Colon (tissue), 2 donors: ENCODE results near the gene CDH4.
"Not testable (repeated sequence)": the region's sequence is repeated elsewhere in the genome, so short reads cannot be mapped to it uniquely, and the experiment has no call there.

Source experiments
- FAIRE-seq: peaks from 2 replicates; lab custom pipeline; 2012; peaks lifted over from hg19 to GRCh38; lab: Jason Lieb, UNC
- donor health status: control.
- donor health status: control.

Gene CDH4

DNA sequence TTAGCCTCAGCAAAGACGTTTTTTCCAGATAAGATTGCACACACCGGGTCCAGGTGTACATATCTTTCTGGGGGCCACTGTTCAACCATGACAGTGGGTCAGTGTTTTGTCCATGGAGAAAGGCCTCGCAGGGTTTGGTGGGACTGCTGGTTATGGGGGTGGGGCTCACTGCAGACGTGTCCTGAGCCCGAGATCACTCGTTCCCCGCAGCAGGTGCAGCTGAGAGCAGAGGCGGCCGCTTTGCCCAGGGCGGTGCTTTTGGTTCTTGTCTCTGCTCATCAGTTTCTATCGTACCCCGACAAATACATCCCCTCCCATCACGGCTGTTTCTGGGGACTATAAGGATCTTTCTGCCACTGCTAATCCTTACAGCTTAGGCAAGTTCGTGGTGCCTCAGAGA, 166.9 kb downstream of the CDH4 start:
- no peak for FAIRE-seq

DNA sequence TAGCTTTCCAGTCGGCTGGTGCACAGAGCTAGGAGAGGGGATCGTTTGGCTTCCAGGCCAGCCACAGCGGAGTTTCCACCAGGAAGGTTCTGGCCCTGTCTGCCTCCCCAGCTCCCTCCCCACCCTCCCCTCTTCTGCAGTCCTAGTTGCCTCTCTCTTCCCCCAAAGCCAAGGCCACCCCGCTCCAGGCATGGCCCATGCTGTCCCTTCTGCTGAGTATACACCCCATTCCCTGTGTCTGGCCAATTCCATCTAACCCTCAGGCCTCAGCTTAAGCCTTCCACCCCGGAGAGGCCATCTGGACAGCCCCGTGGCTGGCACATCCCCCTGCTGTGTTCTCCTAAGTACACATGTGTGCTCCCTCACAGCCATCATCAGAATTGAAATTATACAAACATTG, 167.4 kb downstream of the CDH4 start:
- FAIRE-seq: no peak

DNA sequence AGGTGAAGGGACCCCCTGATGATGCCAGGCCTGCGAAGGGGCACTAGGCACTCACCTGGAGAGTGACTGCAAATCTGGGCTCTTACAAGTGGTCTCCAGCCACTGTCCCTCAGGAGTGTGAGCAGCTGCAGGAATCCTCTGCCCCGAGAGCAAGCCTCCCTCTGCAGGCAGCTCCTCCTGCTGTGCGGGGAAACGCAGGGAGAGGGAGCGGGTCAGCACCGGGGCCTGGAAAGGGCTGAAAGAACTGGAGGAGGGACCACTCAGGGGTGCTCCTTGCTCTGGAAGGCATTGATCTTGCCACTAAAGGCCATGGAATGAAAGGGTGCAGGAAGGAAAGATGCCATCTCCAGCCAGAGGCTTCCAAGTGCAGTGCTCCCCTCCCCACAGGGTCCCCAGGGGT, 168.0 kb downstream of the CDH4 start:
- FAIRE-seq: no peak

DNA sequence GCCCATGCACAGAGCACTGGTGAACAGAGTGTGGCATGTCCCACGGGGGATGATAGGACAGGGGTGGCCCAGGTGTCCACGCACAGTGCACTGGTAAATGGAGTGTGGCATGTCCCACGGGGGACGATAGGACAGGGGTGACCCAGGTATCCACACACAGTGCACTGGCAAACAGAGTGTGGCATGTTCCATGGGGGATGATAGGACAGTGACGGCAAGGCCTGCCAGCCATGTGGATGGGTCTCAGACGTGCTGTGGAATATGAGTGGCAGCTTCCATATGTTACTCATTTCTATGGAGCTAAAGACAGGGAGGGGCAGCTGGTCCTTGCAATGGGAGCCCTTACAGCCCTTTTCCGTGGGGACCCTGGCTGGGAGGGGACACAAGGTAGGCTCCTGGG, 168.7 kb downstream of the CDH4 start:
- FAIRE-seq: no peak

DNA sequence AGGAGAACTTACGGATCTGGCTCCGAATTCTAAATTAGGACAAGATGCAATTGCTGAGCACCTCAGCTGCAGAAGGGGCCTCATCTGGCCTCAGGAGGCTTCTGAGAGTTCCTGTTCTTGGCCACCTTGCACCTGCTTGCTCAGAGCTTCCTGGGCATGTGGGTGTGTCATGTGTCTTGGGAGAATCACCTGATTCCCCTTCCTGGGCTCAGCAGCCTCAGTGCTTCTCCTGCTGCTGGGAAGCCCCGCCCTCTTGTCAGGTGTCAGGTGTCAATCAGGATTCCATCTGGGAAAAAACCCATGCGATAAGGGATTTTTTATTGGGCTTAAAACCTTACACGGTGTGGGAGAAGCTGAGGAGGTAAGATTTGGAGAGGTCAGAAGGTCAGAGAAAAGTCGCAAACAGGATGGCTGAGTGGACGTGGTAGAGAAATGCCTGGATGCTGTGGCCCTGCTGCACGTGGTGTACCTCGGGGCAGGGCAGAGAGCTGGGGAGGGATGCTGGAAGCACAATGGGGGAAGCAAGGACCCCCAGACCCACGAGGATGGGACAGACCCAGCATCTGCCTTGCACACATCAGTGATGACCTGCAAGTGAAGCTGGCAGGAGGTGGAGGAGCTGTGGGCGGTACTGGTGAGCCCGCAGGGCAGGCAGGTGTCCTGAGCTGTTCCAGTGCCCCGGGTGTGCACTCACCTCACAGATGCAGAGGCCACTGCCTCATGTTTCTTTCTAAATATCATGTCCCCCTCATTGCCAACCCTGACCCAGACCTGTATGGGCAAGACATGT, 170.8 kb downstream of the CDH4 start:
- no peak for FAIRE-seq

DNA sequence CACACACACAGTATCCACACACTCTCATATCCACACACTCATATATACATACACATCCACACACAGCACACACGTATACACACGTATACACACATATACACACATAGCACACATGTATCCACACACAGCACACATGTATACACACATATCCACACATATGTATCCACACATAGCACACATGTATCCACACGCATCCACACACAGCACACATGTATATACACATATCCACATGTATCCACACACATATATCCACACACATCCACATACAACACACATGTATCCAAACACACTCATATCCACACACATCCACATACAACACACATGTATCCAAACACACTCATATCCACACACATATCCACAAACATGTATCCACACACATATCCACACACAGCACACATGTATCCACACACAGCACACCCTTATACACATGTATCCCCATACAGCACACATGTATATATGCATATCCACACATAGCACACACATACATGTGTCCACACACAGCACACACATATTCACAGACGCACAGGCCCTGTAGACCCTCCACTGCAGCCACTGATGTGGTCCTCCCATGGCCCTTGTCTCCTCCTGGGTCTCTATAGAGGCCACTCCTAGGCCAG, 172.1 kb downstream of the CDH4 start:
- FAIRE-seq: no peak

DNA sequence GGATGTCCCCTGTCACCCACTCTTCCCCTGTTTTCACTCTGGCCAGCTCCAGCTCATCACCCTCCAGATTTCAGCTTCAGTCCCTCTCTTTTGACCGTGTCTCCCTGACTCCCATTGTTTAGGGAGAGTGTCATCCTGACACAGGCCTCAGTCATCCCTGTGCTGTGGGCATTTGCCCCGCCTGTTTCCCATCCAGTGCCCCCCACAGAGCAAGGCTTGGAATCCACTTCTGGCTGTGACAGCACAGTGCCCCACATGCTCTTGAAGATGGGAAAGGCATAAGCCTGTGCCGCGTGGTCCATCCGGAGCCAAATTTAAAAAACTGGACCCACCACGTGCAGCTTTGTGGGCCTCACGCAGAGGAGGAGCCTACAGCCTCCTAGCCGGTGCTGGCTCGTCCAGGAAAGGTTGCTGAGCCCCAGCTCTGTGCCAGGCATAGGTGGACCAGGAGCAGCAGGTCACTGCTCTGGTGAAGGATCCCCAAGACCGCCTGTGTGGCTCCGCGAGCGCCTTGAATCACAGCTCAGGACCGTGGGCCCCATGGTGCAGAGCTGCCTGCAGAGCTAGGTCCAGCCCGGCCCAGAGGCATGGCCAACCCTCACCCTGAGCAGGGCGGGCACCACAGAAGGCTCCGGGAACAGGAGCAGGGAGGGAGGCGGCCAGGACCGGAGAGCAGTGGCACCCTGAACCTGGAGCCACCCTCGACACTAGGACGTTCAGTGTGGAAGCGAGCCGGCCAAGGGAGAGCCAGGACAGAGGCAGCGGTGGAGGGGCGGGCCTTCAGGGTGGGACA, 172.8 kb downstream of the CDH4 start:
- FAIRE-seq: no peak

DNA sequence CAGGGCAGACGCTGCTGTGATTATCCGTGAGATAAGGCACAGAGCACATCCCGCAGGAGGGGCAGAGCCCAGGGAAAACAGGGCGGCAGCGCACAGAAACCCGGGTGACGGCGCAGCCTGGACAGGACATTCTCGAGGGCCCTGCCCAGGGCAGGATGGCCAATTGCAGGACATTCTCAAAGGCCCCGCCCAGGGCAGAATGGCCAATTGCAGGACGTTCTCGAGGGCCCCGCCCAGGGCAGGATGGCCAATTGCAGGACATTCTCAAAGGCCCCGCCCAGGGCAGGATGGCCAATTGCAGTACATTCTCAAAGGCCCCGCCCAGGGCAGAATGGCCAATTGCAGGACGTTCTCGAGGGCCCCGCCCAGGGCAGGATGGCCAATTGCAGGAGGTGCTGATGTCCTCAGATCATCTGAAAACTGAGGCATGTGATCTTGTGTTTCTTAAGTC, 173.5 kb downstream of the CDH4 start:
- not testable (repeated sequence) for FAIRE-seq

DNA sequence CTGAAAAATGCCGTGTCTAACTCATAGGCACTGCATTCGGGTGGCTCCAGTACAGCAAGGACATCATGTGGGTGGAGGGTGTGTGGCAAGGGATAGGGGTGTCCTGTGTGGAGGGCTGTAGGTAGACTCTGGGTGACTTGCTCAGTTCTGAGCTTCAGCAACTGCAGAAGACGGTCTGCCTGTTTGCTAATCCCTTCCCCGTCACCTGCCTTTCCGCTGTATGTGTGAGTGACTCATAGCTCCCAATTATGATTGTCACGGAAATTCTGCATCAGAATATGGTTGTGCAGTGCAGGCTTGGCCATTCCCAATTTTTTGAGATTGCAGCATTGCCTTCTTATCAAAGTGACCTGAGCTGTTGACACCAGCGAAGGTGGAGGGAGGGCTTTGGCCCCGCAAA, 174.3 kb downstream of the CDH4 start:
- no peak for FAIRE-seq

DNA sequence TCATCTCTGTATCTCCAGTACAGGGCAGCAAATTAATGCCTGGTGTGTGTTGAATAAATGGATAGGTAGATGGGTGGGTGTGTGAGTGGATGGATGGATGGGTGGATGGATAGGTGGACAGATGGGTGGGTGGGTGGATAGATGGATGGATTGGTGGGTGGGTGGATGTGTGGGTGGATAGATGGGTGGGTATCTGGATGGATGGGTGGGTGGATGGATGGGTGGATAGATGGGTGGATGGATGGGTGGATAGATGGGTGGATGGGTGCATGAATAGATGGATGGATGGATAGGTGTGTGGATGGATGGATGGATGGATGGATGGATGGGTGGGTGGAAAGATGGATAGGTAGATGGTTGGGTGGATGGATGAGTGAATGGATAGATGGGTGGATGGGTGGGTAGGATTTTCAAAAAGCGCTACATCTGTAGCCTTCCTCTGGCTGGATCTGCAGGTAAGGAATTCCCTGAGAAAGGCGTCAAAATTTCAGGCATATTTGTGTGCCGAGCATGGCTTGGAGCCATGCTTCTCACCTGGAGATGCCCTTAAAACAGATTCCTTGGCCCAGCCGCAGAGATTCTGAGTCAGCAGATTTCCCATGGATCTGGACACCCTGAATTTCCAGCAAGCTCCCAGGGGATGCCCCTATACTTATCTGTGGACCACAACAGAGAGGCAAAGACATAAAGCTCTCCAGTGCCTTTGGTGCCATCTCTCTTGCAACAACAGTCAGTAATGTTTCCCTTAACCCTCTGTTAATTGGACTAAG, 177.6 kb downstream of the CDH4 start:
- no peak for FAIRE-seq

DNA sequence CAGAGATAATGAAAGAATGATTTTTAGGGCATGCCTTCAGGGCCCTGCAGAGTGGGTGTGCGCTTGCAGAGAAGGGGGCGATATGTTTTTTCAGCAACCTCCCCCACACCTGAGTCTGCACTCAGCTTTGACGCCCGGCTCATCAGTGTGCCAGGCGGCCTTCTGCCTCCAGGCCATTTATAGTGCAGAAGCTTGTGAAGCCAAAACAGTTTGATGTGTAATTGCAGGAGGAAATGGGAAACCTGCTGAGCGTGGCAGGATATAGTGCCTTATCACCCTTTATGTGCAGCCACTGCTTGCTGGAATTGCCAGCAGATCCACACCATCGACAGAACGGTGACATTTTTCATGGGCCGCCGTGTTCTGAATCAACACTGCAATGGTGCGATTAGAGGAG, 178.2 kb downstream of the CDH4 start:
- no peak for FAIRE-seq

DNA sequence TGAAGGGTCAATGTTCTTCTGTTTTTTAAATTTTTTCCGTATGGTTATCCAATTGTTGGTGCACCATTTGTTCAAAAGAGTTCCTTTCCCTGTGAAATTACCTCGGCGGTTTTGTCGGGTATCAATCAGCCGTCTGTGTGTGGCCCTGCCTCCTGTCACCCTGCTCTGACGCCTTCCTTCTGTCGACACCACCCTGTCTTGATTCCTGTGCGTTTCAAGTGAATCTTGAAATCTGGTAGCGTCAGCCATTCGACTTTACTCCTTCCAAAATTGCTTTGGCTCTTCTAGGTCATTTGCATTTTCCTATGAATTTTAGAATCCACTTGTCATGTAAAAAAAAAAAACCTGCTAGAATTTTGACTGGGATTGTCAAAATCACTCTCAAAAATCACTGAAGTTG, 181.1 kb downstream of the CDH4 start:
- no peak for FAIRE-seq

DNA sequence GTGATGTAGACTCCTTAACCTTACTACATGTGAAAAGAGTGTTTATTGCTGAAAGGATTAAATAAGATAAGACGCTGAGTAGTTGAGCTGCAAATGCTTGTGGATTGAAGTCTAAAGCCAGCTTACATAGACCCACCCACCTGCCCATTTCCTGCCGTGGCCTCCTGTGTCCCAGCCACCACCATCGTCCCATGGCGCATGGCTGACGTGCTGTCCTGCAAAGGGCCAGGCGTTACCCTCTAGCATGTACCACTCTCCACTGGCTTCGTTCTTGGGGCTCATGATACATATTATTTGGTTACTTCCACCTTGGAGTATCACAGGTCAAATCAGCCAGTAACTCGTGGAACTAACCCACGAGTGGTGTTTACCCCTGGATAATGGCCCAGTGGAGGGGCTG, 181.8 kb downstream of the CDH4 start:
- no peak for FAIRE-seq

DNA sequence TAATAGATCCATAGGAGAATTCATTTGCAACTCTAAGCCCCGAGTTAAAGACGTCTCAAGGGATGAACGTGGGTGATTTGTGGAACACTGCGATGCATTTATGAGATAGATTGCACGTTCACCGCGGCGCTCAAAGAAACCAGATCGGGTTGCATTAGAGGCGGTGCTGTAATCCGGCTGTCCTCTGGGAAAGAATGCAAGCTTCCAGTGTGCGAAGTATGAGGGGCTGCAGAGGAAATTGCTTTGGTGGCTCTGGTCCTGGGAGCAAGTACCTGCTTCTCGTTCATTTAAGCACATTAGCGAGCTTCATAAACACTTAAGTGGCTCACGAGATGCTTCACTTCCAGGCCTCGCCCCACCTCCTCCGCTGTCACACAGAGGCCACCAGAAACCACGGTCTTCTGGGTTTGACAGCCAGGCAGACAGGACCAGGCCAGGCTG, 182.3 kb downstream of the CDH4 start:
- no peak for FAIRE-seq

DNA sequence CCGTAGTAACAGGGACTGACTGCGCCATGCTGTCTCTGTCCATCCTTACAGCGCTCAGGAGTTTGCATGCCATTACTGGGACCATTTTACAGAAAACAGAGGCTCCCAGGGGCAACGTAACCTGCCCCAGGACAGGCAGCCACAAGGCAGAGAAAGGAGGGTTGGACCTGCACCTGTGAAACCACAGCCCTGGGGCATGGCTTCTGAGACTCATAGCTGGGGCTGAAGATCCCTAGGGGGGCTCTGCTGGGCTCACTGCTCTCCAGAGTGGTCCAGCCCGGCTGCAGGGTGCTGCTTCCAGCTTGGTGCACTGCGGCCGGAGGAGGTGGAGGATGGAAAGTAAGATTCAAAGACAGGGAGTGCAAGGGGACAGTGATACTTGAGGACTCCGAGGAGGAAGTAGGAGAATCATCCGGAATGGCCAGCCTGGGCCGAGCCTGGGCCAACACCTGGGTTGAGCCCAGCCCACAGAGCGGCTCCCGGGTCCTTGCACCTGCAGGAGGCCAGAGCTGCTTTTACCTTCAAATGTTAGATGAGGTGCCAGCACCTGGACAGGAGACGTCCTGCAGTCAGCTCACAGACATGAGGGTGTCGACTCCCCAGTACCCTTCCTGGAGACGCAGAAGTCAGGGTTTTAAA, 183.2 kb downstream of the CDH4 start:
- no peak for FAIRE-seq

DNA sequence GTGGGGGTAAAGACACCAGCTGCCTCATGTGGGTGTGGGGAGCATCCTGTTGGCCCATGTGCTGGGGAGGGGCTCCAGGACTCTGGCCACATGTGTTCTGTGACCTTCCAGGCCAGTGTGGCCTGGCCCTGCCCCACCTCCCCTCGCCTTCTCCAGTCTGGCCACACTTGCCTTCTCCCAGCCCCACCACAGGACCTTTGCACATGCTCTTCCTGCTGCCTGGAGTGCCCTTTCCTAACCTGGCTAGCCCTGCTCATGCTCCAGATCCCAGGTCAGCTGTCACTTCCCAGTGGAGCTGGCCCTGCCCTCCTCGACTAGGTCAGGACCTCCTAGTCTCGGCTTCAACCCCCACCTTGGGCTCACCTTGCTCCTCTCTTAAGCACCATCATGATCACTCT, 183.8 kb downstream of the CDH4 start:
- no peak for FAIRE-seq

DNA sequence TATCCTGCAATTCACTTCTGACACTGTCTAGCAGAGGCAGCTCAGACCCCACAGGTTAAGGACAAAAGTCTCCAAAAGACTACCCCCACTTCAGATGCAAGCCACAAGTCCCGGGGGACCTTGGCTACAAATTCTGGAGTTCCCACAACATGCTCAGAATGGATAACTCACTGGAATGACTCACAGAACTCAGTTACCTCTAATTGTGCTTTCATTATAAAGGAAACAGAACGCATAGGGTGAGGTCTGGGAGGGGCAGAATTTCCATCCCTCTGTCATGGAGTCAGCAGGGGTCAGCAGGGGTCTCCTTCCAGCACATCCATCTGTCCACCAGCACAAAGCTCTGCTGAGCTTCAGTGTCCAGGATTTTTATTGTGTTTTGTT, 184.2 kb downstream of the CDH4 start:
- no peak for FAIRE-seq

DNA sequence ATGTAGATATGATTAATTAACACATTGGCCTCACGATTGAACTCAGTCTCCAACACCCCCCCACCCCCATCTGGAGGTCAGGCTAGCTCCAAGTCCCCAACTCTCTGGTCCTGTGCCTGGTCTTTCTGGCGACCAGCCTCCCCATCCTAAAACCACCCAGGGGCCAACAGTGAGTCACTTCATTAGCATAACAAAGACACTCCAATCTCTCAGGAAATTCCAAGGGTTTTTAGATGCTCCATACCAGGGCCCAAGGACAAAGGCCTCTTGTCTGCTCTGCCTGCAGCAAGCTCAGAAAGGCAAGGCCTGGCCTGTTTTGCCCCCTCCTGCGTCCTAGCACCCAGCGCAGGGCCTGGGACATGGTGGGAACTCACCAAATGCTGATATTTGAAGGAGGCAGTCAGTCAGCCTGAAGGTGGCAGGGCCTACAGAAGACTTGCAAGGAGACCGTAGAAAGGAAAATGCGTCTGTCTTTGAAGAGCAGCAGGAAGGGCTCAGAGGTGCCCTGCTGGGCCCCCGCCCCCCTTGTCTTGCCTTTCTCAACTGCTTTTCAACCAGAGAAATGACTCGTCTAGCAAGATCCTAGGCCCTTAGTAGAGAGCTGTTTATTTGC, 184.7 kb downstream of the CDH4 start:
- no peak for FAIRE-seq

DNA sequence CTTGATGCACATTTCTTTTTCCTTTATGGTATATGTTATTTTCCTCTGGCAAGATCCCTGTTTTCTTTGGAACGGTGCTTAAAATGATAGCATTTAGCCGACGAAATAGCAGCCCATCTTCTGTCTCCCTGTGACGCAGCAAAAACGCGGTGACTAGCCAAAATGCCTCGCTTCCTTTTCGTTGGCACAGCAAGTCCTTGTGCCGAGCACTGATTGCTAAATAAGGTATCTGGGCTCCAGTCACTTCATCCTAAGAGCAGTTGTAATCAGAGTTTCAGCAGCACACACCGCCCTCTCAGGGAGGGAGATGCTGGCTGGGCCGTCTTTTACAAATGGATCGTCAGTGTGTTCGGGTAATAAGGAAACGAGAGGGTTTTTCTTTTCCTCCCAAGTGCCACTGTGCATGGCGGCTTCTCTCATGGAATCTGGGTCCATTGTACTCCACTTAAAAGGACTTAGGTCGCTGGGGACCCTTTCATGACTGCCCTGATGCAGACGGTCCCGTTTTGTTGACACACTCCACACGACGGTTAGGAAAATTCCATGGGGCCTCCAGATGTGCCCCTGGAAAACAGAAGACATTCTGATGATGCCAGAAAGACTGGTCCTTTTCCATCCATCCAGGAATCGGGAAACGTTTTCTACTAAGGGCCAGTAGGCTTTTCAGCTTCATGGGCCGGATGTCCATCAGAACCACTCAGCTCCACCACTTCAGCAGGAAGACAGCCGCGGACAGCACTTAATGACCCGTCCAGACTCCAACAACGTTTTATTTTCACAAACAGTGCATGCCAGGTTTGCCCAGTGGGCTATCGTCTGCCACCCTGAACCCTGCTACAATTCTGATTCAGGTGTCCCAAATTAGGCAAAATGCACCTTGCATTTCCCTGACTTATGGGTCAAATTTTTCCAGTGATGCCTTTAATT, 185.5 kb downstream of the CDH4 start:
- FAIRE-seq: no peak

DNA sequence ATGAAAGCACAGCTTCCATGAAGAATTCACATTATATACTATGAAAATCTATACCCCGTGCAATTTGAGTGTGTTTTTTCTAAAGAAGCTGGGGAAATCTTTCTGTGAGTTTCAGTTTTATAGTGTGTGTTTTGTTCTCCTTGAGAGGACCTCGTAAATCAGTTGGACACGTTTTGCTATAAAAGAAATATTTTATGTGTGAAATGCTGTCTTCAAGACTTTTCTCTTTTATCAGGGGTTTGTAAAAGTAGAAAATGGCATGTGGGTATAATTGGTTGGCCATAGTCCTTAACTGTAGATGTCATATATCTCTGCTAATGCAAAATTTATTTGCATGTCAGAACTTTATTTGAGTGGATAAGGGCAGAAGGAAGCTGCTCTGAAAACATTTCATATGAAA, 186.2 kb downstream of the CDH4 start:
- no peak for FAIRE-seq
